NB4 (cell line): Measurements from ENCODE around the gene BDKRB2.

Source experiments
- CTCF ChIP-seq: IDR thresholded peaks from one replicate; pipeline ENCODE4 v1.5.1; 2012; ENCODE audit warnings: low read depth, low read length
- MAX ChIP-seq: IDR thresholded peaks from 2 replicates; pipeline ENCODE4 v1.6.1; 2011; ENCODE audit warnings: low read depth, low read length
- MYC ChIP-seq: IDR thresholded peaks from 2 replicates; pipeline ENCODE4 v1.6.1; 2011; ENCODE audit warnings: low read depth, low read length
- POLR2A ChIP-seq: IDR thresholded peaks from 2 replicates; pipeline ENCODE4 v1.6.1; 2011; ENCODE audit warnings: mild to moderate bottlenecking; ENCODE audit not compliant: insufficient read length; ENCODE audit errors: extremely low read depth

- TF ChIP-seq CTCF, result no peak
- no peak for TF ChIP-seq MAX
- no peak for TF ChIP-seq POLR2A
- TF ChIP-seq MYC, result no peak
Measured at GRCh38 chr14:96212140-96212539, 7.5 kb downstream of the BDKRB2 start.
